ENCODE measurements around the gene STK38L. TPM values are rescaled to one million over a fixed set of nuclear protein-coding genes. Genes with fewer than 3 reads are reported as not detected.

Gene STK38L
- 4.1 and 22.4 TPM in 2 replicates for total RNA-seq (2014; rRNA removed; shearing (Covaris generic); ENCODE audit: low replicate concordance)

DNA sequence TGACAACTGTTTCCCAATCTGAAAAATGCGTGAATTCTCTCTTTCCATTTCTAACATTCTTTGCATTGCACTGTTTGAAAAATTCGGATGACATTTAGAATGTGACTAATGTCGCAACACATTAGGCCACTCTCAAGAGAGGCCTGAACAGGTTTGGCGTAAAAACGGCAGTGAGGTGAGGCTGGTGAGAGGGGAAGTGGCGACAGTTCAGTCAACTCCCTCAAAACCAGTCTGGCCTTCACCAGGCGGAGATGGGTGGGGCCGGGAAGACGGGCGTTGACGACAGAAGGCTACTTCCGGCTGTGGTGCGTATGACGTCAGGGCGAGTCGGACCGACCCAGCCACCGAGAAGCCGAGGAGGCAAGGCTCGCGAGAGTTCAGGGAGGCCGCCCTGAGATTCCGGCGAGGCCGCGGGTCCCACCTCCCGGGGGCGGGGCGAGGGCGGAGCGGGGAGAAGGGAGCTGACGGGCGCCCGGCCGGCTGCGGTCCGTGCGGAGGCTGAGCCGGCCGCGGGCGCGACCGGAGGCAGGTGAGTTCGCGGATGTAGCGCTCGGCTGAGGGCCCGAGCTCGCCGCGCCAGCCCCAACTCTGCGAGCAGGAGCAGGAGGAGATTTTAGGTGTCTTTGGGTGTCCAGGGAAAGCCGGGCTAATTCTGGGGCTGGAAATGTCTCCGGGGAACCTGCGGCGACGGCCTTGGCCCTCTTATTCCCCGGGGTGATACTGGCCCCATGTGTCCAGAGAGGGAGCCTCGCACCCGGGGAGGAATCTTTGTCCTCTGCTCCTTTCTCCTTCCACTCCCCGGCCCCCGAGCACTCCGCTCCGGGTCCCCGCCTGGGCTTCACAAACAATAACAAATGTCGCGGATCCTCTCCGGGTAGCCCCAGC lies at the start of gene STK38L:
Gene STK38L, plus strand, starts transcription at position 483 of the 885 bp plus-strand sequence. CDS start 53,435 bp downstream, outside the sequence.
- Histone ChIP-seq H3K4me3 (peak within 1 kb of the TSS; percentile 68), H3K9me3 (peaks cover 4% of the 10 kb centered on the region), H3K27me3 (no peaks in the 10 kb centered on the region), H3K36me3 (no peaks in the 10 kb centered on the region)
- DNase-seq, result peak; percentile 96

DNA sequence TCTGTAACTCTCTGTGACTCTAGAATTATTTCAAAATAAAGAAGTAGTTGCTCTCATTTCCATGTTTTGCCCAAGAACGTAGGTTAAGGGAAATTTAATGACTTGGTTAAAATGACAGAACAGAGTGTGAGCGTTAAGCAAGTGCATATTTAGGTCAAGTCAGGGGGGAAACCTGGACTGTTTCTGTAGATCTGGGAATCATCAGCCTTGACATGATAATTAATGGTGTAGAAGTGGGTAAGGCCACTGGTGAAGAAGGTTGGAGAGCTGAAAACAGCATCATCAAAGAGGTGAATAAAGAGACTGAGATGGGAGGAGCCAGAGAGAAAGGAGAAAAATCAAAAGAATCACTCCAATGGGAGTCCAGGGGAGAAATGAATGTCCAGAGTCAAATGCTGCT lies 49.4 kb upstream of the STK38L start:
- Histone ChIP-seq H3K9me3 (no peaks in the 10 kb centered on the region), H3K36me3 (no peaks in the 10 kb centered on the region), H3K27me3 (no peaks in the 10 kb centered on the region), H3K4me3 (no peak overlapping the region)
- DNase-seq, result no peak

DNA sequence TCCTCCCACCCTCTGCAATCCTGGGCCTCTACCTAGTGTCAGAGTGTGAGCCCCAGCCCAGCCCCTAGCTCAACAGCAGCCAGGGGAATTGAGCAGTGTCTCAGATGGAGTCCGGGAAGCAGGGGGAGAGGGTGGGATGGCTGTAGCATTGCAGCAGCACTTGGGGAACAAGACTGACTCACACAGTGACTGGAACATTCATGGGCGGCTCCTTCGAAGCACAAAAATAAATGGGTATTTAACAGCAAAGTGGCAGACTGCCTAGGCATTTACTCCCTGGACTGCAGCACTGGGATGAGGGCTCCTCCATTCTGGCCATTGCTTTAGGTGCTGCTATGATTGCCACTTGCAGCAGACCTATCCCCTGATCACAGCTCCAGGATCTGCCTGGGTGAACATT lies 46.0 kb upstream of the STK38L start:
- H3K4me3 ChIP-seq, result no peak overlapping the region
- no peak for DNase-seq

DNA sequence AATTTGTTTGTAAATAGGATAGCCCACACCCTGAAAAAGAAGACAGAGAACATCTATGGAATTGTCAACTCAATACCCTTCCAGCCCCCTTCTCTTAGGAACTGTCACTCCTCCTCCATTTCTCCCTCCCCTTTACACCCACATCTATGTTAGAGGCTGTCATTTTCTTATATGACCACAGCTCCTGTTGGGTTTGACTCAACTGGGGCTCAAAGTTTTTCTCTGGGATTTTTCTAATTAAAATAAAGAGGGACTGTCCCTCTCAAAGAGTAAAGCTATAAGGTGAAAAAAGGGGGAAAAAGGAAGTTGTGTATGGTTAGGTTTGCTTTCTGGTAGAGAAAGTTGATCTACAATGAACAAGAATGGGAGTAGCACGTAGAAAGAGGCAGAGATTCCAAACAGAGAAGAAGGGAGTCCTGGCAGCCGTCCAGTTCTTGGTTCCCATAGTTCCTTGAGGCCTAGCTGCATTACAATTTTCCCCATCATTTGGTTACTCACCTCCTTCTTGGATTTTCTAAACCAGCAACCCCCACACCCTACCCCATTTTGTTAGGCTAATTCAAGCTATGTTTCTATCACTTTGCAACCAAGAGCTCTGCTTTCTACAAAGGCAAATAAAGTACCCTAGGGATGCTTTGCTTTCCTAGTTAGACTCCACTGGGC lies 44.3 kb upstream of the STK38L start:
- no peaks in the 10 kb centered on the region for H3K9me3 ChIP-seq
- no peaks in the 10 kb centered on the region for H3K36me3 ChIP-seq
- no peak for DNase-seq
- no peak overlapping the region for H3K4me3 ChIP-seq
- H3K27me3 ChIP-seq, result no peaks in the 10 kb centered on the region

More for the DNA sequence above, 46.0 kb upstream of the STK38L start:
- Histone ChIP-seq H3K27me3 (no peaks in the 10 kb centered on the region), H3K9me3 (no peaks in the 10 kb centered on the region), H3K36me3 (no peaks in the 10 kb centered on the region)

DNA sequence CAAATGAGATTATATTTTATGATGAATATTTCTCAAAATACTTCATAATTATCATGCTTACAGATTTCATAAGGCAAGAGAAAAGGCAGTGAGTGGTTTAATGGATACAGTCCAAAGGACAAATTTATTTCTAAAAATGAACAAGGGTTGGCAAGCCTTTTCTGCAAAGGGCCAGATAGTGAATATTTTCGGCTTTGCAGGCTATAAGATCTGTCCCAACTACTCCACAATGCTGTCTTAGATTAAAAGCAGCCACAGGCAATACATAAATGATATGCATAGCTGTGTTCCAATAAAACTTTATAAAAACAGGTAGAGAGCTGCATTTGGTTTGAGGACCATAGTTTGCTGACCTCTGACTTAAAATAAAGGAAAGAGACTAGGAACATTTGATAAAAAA lies 42.9 kb upstream of the STK38L start:
- H3K4me3 ChIP-seq, result no peak overlapping the region
- no peaks in the 10 kb centered on the region for H3K9me3 ChIP-seq
- H3K27me3 ChIP-seq, result no peaks in the 10 kb centered on the region
- no peak for DNase-seq
- H3K36me3 ChIP-seq, result no peaks in the 10 kb centered on the region

DNA sequence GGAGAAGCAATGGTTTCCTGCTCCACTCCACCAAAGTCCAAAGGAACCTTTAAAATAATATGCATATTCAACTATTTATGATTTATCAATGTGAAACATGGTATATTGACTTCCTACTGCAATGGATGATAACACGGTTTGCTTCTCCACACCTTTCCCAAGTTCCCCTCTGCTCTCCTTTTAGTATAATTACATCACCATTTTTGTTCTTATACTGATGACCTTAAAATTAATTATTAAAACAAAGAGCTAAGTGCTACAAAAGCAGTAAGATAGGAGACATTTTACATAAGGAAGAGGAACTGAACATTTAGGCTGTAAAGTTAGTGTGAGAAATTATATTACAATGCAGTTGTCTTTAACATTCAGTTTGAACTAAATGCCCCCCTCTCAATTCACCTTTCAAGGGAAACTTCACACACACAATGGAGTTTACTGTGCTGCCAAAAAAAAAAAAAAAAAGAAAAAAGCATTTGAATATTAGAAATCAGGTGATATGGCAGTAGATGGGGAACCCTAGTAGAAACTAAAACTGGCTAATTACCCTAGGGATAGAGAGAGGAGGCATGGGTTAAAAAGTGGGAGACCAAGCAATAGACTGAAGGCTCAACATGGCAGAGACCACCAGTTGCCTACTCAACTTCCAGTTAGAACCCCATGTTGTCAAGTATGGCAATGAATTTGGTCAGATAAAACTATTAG lies 37.1 kb upstream of the STK38L start:
- no peak for DNase-seq
- Histone ChIP-seq H3K27me3 (no peaks in the 10 kb centered on the region), H3K4me3 (no peak overlapping the region), H3K36me3 (no peaks in the 10 kb centered on the region), H3K9me3 (no peaks in the 10 kb centered on the region)

DNA sequence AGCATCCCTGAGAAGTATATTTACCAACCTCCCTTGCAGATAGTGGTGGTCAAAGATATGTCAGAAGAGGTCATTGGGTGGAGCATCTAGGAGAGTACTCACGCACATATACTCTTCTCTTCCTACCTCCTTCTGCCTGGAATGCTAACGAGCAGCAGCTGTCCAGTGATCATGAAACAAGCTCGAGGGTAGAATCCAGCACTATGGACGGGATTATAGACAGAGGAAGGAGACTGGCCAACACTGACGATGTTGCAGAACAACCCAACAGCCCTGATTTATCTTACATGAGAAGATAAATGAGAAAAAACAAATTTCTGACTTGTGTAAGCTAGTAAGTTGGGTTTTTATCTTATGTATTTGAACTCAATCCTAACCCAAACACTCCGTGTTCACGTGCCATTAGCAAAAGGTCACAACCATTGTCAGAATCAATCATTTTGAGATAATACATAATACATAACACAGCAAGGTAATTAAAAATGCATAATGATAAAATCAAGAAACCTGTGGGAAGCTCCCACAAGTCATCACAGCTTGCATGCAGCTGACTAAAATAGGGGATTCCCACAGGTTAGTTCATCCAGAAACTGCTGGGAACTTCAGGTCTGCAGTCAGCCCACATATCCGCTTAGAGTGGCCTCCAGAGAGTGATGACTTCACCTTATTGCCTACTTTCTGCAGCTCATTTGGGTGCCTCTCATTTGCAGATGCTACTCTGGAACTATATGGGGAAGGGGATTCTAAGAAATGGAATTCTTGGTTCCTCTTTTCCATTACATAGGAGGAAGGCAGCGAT lies 36.3 kb upstream of the STK38L start:
- Histone ChIP-seq H3K27me3 (no peaks in the 10 kb centered on the region), H3K4me3 (no peak overlapping the region), H3K36me3 (no peaks in the 10 kb centered on the region), H3K9me3 (no peaks in the 10 kb centered on the region)
- DNase-seq, result no peak

DNA sequence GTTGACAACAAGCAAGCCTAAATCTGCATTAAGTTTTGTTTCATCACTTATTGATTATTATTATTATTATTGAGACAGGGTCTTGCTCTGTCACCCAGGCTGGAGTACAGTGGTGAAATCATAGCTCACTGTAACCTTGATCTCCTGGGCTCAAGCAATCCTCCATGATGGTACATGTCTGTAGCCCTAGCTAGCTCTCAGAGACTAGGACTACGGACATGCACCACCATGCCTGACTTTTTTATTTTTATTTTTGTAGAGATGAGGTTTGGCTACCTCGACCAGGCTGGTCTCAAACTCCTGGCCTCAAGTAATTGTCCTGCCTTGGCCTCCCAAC lies 35.7 kb upstream of the STK38L start:
- Histone ChIP-seq H3K9me3 (no peaks in the 10 kb centered on the region), H3K4me3 (no peak overlapping the region), H3K27me3 (no peaks in the 10 kb centered on the region), H3K36me3 (no peaks in the 10 kb centered on the region)
- no peak for DNase-seq

DNA sequence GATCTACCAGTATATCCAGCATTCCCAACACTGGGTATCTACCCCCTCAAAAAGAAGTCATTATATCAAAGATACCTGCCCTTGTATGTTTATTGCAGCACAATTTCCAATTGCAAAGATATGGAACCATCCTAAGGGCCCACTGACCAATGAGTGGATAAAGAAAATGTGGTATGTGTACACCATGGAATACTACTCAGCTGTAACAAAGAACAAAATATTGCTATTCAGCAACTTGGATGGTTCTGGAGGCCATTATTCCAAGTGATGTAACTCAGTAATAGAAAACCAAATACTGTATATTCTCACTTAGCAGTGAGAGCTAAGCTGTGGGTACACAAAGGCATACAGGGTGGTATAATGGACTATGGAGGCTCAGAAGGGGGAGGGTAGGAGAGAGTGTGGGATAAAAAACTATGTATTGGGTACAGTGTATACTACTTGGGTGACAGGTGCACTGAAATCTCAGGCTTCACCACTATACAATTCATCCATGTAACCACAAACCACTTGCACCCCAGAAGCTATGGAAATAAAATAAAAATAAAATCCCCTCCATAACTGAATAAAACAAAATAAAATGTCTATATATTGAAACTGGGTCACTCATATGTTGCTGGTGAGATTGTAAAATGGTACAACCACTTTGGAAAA lies 34.7 kb upstream of the STK38L start:
- Histone ChIP-seq H3K27me3 (no peaks in the 10 kb centered on the region), H3K36me3 (no peaks in the 10 kb centered on the region), H3K9me3 (peaks cover 2% of the 10 kb centered on the region; the same call in 1 of the 2 replicates), H3K4me3 (no peak overlapping the region)
- DNase-seq, result no peak

DNA sequence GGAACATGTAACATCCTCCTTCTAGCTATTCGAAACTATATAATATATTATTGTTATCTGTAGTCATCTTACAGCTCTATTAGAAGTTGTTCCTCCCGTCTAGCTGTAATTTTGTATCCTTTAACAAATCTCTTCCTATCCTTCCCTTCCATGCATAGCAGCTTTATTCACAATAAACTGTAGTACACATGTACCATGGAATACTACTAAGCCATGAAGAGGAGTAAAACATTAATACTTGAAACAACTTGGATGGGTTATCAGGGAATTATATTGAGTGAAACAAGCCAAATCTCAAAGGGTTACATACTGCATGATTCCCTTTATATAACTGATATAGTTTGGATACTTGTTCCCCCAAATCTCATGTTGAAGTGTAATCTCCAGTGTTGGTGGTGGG lies 33.9 kb upstream of the STK38L start:
- peaks cover 2% of the 10 kb centered on the region; the same call in 1 of the 2 replicates for H3K9me3 ChIP-seq
- no peak overlapping the region for H3K4me3 ChIP-seq
- H3K36me3 ChIP-seq, result no peaks in the 10 kb centered on the region
- H3K27me3 ChIP-seq, result no peaks in the 10 kb centered on the region
- DNase-seq, result no peak

DNA sequence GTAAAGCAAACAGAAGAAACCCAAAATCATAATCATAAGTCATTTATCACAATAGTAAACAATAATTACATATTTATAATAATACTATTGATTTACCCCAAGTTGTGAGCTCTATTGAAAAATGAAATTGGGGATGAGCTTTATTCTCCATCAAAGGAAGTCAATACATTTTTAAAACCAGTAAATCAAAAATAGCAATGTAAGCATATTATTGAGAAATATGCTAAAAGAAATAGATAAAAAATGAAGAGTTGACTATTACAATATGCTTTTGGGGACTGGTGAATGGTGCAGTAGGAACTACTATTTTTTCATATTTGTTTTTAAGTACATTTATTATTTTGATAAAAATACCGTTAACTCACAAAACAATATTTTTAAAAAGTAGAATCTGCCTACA lies 31.2 kb upstream of the STK38L start:
- DNase-seq, result no peak
- Histone ChIP-seq H3K4me3 (no peak overlapping the region), H3K27me3 (no peaks in the 10 kb centered on the region), H3K36me3 (no peaks in the 10 kb centered on the region), H3K9me3 (peaks cover 2% of the 10 kb centered on the region; the same call in 1 of the 2 replicates)

DNA sequence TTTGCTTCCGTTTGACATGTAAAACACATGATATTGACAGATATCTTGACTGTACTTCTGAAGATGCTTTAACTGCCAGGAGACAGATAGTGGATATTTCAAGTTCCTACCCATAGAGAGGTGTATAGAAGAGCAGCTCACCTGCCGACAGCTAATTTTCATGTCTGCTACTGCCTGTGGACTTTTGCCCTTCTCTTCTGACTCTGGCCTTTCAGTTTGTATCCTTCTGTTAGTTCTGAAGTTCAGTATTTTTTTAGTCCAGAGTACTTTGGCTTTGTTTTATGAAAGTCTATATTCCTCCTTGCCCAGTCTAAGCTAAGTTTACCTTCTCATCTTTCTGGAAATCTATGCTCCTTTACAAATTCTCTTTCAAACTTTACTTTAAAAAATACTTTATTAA lies 30.8 kb upstream of the STK38L start:
- Histone ChIP-seq H3K27me3 (no peaks in the 10 kb centered on the region), H3K4me3 (no peak overlapping the region), H3K36me3 (no peaks in the 10 kb centered on the region), H3K9me3 (peaks cover 2% of the 10 kb centered on the region; the same call in 1 of the 2 replicates)
- no peak for DNase-seq

DNA sequence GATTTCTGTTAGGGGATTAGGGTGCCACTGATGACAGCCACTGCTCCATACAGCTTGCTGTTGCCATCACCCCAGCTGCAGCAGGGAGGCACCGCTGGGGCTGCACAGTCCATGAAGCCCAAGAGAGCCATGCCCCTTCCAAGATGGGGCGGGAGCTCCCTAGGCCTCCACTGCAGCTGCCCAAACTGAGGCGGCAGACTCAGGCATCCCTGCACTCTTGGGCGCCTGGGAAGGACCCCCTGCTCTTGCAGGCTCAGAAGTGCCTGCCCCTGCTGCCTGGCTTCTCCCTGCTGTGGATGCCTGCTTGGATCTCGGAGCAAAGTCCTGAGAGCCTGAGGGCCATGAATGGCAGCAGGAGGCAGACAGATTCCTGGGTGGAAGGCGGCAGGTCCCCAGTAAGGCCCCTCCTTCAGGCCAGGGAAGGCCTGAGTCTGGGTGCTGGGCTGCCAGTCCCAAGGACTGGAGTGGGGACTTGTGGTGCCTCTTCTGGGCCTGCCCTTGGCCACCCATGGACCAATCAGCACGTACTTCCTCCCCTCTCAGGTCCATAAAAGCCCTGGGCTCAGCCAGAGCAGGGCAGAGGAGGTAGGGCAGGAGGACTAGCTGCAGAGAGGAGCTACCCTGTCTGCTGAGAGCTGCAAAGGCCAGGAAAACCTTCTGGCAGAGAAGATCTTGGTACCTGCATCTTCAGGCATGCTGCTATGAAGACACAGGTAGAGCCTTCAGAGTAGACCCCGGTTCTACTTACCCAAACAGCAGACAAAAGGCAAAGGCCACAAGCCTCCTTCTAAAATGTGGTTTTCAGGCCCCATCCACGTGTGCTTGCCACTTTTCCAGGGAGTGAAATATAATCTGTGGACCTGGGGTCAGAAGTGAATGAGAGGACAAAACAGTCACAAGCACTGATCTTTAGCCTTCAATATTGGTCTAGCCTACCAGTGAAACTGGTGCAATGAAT lies 30.0 kb upstream of the STK38L start:
- Histone ChIP-seq H3K9me3 (peaks cover 2% of the 10 kb centered on the region; the same call in 1 of the 2 replicates), H3K27me3 (no peaks in the 10 kb centered on the region), H3K4me3 (no peak overlapping the region), H3K36me3 (no peaks in the 10 kb centered on the region)
- DNase-seq, result no peak

DNA sequence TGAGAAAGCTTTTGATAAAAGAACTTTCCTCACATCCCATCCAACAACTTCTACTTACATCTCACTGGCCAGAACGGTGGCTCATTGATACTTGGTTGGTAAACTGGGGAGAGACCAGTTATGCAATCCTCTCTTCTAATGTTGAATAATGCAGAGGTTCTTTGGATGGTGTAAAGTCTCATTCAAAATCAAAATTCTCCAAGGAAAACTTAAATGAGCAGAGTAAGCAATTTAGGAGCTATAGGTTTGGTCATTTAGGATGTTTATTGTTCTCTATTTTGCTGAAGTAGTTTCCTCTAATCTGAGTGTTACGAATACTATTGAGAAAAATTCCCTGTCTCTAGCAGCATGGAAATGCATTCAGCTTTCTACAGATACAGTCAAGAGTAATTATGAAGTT lies 26.5 kb upstream of the STK38L start:
- H3K4me3 ChIP-seq, result no peak overlapping the region
- DNase-seq, result no peak
- H3K9me3 ChIP-seq, result peaks cover 2% of the 10 kb centered on the region; the same call in 1 of the 2 replicates
- no peaks in the 10 kb centered on the region for H3K36me3 ChIP-seq
- H3K27me3 ChIP-seq, result no peaks in the 10 kb centered on the region

DNA sequence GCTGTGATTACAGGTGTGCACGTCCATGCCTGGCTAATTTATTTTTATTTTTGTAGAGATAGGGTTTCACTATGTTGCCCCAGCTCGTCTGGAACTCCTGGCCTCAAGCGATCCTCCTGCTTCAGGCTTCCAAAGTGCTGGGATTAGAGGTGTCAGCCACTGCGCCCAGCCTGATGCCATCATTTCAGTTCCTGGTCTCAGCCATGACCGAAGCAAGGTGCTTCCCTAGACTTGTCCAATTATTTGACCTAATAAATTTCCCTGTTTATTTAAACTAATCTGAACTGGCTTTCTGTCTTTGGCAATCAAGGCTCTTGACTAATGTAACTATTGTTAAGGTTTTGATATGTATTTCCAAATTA lies 24.4 kb upstream of the STK38L start:
- no peaks in the 10 kb centered on the region; the same call in 1 of the 2 replicates for H3K27me3 ChIP-seq
- H3K4me3 ChIP-seq, result no peak overlapping the region
- DNase-seq, result no peak
- H3K36me3 ChIP-seq, result no peaks in the 10 kb centered on the region
- H3K9me3 ChIP-seq, result no peaks in the 10 kb centered on the region
